Posterior vena cava (tissue), 2 donors: ENCODE data around the gene PHEX. TPM values are rescaled to one million over a fixed set of nuclear protein-coding genes. Genes with fewer than 3 reads are reported as not detected.
"Not testable (repeated sequence)": the region's sequence is repeated elsewhere in the genome, so short reads cannot be mapped to it uniquely, and the experiment has no call there.

Experiments used
- DNase-seq: peaks from one replicate; pipeline ENCODE4 v3.0.0-alpha.2; 2020; ENCODE audit warnings: low spot score
- intact Hi-C, 2 donors: fragments of 100-400 bp; cut with DNase I; formaldehyde crosslinking; loops; one replicate each; pipeline versions ENCODE4 v1.14.1 to v1.14.2; 2022 to 2023
- total RNA-seq, 2 donors: library from RNA; stranded (reverse); fragmentation: NEBNext Ultra II Directional; extraction: Animal tissue kit (Norgen Biotek cat#: 25700); gene quantifications; one replicate each; pipeline ENCODE4 v1.2.1, GENCODE V29; 2021
- donor health status: DM: yes; HTN: yes; CAD: no.
- donor health status: DM: yes; HTN: yes; CAD: no.

The PHEX gene
- total RNA-seq, 2 donors from 2014 or later, result 0.33 to 0.56 TPM

DNA sequence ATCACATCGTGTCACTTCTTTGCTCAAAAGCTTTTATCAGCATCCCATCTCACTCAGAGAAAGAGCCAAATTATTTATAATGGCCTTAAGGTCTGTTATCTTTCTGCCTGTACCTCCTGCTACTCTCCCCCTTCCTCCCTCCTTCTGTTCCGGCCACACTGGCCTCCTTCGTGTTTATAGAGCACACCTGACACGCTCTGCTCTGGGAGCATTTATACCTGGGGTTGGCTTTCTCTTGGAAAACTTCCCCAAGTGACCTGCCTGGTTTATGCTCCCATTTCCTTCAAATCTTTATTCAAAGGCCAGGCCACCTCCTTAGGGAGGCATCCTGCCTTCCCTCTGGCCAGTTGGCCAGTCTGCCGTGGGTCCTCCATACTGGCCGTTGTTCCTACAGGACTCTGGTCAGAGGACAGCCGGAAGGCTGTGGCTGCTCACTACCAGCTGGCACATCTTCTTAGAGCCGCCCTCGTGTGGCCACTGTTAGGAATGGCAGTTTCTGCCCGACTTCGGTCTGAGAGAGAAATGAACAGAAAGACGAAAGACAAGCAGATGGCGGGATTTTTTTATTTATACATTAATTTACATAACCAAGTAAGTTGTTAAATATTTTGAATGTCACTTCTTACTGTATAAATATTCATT is 160.4 kb downstream of the PHEX start:
- intact Hi-C loops, result no loop called here
- DNase-seq, result peak; percentile 90

DNA sequence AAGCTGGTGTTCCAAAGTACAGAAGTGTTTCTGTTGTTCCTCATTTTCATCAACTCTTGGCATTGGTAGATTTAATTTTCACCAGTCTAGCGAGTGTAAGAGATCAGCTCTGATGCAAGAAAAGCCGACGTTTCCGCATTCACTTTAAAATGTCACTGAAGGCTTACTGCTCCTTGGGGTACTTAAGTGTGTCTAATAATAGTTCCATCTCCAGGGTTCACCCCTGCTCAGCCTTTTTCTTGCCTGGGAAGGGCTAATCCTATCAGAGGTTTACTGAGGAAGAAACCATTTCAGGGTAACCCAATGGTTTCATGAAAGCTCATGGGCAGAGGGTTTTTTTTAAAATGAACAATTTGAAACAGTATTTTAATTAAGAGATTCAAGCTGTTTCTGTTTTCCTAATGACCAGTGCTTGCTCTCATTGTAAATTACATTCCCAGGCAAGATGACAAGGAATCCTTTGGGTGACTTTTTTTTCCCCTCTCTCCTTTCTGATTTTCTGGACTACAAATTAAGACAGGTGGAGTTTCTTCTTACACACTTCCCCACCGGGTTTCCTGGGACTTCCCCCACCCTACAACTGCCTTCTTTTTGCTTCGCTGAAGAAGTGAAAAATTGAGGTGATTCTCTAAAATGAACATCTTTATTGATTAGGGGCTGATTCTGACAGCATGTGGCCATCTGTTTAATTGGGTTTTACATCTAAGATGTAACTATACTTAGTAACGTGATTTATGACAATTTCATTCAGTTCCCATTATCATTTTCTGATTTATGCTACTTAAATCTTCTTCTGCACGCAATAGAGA is 161.9 kb downstream of the PHEX start:
- no peak for DNase-seq
- intact Hi-C loops, result no loop called here

DNA sequence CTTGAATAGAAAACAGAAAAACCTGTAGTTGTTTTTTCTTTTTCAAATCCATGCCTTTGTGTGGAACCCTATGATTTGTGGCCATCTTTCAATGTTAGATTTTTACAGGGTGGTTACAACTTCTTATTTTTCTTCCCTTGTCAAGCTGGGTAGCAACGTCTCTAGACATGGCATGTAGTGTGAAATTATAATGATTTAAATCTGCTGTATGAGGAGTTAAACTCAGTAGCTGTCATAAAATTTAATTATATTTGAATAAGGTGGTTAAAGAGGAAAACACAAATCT is 162.5 kb downstream of the PHEX start:
- DNase-seq, result no peak
- intact Hi-C loops, result no loop called here

DNA sequence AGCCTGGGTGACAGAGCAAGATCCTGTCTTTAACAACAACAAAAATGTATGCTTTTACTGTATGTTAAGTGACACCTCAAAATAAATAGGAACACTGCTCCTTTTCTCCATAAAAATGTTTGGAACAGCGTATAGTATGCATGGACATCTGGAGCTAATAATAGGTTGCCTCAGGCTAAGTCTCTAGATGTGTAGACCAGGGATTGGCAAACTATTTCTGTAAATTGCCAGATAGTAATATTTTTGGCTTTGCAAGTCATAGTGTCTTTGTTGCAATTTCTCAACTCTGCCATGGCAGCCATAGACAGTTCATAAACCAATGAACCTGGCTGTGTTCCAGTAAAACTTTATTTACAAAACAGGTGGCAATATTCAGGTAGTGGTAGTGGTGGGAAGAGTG is 164.0 kb downstream of the PHEX start:
- intact Hi-C loops, result no loop called here

DNA sequence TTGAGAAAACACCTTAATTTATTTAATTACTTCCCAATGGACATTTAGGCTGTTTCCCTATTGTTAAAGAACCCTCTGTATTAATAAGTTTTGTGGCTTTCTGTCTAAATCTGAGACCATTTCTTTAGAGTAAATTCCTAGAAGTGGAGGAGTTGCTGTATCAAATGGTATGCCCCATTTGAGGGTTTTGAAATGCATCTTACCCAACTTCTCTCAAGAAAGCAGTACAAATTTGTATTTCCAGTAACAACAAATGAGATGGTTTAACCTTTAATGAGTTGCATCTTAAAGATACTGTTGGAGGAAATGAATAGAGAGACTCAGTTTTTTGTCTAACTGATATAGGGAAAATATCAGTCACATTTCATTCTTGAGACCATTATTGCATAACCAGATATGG is 170.1 kb downstream of the PHEX start:
- intact Hi-C loops, result no loop called here
- DNase-seq, result no peak

More for the DNA sequence above, 164.0 kb downstream of the PHEX start:
- no peak for DNase-seq

DNA sequence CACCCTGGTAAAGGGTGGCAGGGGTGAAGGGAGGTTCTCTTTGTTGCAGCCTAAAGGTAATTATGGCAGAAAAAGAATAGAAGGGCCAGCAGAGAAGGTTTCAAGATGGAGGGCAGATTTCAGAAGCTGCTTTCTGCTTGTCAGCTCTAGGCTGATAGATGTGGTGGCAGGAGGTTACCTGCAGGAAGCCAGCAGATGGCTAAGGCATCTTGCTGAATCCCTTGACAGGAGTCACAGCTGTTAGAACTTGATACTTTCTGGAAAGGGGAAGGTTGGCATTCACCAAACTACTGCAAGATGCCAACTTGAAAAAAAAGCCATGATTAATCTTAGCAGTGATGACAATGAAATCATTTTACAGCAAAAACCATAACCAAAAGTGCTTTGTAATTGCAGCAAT is 171.1 kb downstream of the PHEX start:
- intact Hi-C loops, result no loop called here
- no peak for DNase-seq

DNA sequence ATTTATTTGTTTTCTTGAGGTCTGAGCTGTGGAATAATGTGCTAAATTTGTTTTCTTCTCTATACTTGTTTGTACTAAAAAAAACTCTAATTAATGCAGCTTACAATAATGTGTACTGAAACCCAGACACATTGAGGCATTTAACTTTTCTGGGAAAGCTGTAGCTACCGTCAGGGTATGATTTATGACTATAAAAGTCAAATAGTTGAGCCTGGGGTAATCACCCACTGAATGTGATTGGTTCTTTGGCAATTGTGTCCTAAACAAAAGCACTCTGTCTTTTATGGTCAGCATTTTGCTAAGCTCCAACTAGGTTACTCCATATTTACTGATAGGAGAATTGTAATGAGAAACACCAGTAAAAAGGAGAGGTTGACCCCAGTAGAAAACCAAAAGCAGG is 174.7 kb downstream of the PHEX start:
- intact Hi-C loops, result no loop called here
- DNase-seq, result no peak

DNA sequence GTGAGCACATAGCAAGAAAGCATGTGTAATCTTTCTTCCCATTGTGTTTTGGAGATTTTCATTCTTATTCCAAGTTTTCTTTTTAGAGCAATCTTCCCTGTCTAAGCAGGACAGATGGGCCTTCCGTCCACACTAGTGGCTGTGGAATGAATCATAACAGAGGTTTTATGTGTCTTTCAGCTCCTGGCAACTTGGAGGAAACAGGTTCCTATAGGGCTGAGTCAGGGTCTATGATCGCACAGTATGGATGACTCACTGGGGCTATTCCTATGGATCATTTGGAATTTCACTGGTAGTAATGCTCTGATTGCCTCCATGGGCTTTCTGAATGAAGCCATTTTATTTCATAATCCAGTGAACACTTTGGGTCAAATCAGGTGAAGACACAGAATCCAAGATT is 188.8 kb downstream of the PHEX start:
- DNase-seq, result no peak
- intact Hi-C loops, result no loop called here

DNA sequence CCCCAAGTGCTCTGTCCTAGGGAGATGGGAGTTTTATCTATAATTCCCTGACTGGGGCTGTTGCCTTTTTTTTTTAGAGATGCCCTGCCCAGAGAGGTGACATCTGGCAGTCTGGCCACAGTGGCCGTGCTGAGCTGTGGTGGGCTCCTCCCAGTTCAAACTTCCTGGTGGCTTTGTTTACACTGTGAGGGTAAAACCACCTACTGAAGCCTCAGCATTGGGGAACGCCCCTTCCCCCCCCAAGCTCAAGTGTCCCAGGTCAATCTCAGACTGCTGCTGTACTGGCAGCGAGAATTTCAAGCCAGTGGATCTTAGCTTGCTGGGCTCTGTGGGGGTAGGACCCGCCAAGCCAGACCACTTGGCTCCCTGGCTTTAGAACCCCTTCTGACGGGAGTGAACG is 202.3 kb downstream of the PHEX start:
- intact Hi-C loops, result no loop called here

DNA sequence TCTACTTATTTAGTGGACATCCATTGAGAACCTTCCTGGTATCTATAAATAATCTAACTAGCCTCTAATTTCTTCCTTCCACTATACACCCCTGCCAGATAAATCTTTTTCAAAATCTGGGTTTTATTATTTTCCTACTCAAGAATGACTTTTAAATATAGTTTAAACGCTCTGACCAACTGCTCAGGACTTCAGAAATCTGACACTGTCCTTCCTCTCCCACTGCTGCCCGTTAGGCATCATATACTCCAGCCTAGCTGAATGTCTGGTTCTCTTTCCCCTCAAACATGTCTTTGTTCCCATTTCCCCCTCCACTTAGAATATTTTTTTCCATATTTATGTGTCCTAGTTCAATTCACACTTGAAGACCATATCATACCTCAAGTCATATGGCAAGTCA is 205.4 kb downstream of the PHEX start:
- intact Hi-C loops, result no loop called here
- DNase-seq, result no peak

More for the DNA sequence above, 202.3 kb downstream of the PHEX start:
- DNase-seq, result no peak

DNA sequence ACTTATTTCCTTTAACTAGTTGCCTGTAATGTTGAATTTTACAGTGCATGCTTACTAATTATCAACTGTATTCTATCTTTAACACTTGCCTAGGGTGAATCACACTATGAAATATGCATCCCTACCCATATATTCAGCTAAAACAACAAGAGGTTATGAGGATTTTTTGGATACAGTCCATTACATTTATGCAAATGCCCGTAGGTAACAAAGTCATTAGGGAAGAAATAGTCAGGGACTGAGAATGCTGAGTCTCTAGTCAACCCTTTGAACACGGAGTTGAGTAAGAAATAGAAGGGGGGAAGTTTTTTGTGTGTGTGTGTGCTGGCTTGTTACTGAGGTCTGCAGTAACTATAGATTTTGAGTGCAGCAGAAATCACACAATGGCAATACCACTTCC is 214.5 kb downstream of the PHEX start:
- DNase-seq, result no peak
- intact Hi-C loops, result no loop called here

DNA sequence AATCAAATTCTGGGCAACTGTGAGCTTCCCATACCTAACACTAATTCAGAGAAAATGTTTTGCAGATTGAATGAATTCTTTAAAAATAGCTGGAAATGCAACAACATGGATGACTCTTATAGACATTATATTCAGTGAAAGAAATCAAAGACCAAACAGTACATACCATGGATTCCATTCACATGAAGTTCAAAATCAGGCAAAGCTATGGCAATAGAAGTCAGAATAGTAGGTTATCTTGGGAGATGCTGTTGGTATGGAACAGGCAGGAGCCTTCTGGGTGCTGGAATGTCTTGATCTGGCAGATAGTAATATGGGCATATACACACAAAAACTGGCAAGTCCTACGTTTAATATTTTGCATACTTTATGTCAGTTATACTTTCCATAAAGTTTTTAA is 215.0 kb downstream of the PHEX start:
- intact Hi-C loops, result no loop called here
- no peak for DNase-seq

DNA sequence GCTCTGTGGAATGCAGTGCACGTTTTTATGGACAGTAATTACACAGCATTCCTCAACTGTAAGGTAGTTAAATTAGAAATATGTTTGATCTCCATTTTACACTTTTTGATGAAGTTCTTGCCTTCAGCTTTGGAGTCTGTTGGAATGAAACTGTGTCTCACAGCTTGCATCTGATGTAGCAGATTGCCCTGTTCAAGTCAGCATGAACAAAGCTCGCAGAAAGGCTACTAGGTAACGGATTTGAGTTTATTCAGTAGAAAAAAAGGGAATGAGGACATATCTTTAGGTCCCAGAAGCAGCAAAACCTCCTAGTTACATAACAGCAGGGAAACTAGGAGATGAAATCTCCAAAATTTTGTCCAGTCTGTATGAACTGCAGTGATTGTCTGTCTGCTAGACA is 216.3 kb downstream of the PHEX start:
- DNase-seq, result no peak
- intact Hi-C loops, result no loop called here

DNA sequence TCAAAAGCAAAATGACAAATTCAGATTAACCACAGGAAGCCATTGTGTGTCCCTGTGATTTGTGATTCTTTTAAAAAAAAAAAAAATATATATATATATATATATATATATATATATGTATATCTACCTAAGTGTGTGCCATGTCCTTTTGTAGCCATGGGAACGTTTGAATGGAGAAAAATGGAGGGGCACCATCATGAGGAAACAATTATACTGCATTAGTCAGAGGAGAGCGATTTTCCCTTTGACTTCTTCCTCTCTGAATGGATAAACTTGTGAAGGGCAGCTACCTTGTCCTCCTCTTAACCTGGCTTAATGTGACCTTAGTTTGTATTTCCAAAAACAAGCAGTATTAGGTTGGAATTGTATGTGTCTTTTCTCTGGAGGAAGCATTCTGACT is 217.2 kb downstream of the PHEX start:
- intact Hi-C loops, result no loop called here
- no peak for DNase-seq

DNA sequence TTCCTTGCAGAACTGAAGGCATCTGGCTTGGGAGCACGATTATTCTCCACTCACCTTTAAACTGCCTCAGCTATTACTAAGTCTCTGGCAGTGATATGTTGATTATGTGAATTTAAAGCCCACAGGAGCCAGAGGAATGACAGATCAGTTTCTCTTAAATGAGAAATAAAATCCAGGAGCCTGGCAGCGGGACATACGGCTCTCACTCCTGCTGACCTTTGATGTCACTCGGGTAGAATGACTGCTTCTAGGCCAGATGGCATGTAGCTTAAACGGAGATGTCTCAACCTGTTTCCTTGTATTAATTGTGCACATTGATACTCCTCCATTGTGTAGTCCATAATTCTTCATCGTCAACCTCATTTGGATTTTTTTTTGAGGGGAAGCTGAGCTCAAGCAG is 236.6 kb downstream of the PHEX start:
- no peak for DNase-seq
- intact Hi-C loops, result no loop called here

DNA sequence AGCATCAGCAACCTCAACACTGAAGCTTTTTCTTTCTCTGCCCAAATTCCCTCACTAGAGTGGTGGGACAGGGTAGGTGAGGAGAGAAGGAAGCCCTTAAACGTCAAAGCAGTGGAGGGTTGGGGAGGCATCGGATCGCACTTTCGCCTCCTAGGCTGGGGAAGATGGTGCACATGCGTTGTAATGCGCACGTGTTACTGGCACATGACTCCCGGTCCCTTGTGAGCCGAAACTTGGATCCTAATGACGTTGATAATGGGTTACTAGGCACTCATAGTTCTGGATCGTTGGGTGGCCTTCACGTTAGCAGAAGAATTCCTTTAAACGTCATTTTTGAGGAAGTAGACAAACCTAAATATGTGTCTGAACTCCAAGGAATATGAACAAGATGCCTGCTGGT is 240.5 kb downstream of the PHEX start, which contains the start of gene CBLL2:
TSS of gene CBLL2 (plus strand) at position 301 of the 400 bp plus-strand sequence. CDS start at position 380, 79 bp downstream.
- DNase-seq, result no peak
- intact Hi-C loops, result no loop called here

DNA sequence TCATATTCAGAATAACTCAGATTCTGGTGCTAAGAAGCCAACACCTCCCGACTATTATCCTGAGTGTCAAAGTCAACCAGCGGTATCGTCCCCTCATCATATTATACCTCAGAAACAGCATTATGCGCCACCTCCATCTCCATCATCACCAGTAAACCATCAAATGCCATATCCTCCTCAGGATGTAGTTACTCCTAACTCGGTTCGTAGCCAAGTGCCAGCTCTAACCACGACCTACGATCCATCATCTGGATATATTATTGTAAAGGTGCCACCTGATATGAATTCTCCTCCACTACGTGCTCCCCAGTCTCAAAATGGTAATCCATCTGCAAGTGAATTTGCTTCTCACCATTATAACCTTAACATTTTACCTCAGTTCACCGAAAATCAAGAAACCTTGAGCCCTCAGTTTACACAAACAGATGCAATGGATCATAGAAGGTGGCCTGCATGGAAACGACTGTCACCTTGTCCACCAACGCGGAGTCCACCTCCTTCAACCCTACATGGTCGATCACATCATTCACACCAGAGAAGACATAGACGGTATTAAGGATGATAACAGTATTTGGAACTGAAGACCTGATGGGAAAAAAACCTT is 241.7 kb downstream of the PHEX start:
- DNase-seq, result no peak
- intact Hi-C loops, result no loop called here

DNA sequence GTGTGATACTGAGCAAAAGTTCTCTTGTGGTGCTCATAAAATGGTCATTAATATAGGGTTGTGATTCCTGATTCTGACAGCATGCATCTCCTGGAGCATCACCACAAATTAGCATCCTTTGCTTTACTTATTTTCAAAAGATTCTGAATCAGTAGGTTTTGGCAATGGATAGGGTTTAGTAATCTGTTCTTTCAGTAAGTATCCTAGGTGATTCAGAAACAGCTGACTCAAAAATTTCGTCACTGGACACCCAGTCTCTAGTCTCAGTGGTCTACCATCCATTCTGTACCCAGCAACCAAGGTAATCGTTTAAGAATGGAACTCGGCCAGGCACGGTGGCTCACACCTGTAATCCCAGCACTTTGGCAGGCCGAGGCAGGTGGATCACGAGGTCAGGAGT is 244.7 kb downstream of the PHEX start:
- no peak for DNase-seq
- intact Hi-C loops, result no loop called here

DNA sequence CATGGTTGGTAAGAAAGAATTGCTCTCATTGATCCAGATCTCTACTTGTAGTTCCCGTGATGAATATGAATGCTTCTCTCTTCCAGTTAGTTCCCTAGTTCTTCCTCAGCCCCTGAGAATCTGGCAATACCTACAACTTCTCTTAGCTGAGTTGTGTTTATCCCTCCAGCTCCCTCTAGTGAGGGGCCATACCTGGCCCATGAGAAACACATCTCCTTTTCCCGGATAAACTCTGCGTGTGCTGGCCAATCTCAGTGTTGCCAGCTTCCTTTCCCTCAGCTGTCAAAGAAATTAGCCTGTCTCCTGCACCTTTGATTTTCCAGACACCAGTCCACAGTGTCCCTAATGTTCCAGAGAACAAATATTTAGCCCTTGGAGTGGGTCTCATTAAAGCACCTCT is 246.2 kb downstream of the PHEX start:
- intact Hi-C loops, result no loop called here
- no peak for DNase-seq

DNA sequence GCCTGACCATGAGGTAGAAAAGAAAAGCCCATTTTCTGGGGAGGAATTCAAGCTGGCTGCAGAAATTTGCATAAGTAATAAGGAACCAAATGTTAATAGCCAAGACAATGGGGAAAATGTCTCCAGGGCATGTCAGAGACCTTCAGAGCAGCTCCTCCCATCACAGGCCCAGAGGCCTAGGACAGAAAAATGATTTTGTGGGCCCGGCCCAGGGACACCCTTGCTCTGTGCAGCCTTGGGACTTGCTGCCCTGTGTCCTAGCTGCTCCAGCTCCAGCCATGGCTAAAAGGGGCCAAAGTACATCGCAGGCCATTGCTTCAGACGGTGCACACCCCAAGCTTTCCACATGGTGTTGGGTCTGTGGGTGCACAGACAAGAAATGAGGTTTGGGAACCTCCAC is 257.1 kb downstream of the PHEX start:
- intact Hi-C loops, result not testable (repeated sequence)
- peak; percentile 50 for DNase-seq

DNA sequence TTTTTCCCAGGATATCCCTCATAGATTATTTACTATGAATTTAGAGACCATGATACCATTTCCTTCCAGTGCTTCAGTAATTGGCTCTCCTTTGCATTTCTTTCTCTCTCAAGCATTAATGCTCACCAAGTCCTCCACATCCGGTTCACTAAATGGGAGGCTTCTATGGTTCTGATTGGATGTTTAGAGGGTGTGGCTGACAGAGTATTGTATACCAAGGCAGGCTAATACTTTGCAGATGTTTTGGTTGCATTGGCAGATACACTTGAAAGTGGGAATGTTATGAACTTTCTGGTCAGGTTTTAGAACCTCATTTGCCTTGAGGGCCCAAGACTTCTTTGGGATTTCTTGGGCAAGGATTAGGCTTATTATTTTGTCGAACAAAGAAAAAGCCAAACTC is 264.7 kb downstream of the PHEX start:
- DNase-seq, result no peak
- intact Hi-C loops, result no loop called here
